HEK293T (cell line): ENCODE results near the gene BCL2L11.

ENCODE experiments used
- CTCF ChIA-PET: fragments of 350-600 bp; formaldehyde crosslinking; extraction: SDS; loops from one replicate; lab custom pipeline; 2021; ENCODE audit warnings: antibody characterized with exemption, inconsistent platforms; lab: Yijun Ruan, JAX
- POLR2A ChIA-PET: fragments of 350-600 bp; formaldehyde crosslinking; extraction: SDS; loops from one replicate; lab custom pipeline; 2020; ENCODE audit warnings: antibody characterized with exemption, inconsistent platforms; lab: Yijun Ruan, JAX
- DNase-seq: peaks from one replicate; pipeline ENCODE4 v3.0.0; 2012; ENCODE audit warnings: mixed read lengths; ENCODE audit errors: extremely low spot score
- ARNT ChIP-seq: fragments of 450-650 bp; IDR thresholded peaks from 2 replicates; pipeline ENCODE4 v1.6.1; 2017; ENCODE audit warnings: mild to moderate bottlenecking
- BHLHE40 ChIP-seq: fragments of 450-650 bp; IDR thresholded peaks from 2 replicates; pipeline ENCODE4 v1.6.1; 2016; ENCODE audit warnings: mild to moderate bottlenecking, moderate library complexity, borderline replicate concordance
- CTBP1 ChIP-seq: fragments of 450-650 bp; IDR thresholded peaks from 2 replicates; pipeline ENCODE4 v1.6.1; 2016; ENCODE audit warnings: borderline replicate concordance
- ELF4 ChIP-seq: fragments of 450-650 bp; IDR thresholded peaks from 2 replicates; pipeline ENCODE4 v1.6.1; 2017; ENCODE audit warnings: antibody characterized with exemption
- FOXA1 ChIP-seq: fragments of 450-650 bp; IDR thresholded peaks from 2 replicates; pipeline ENCODE4 v1.6.1; 2016; ENCODE audit warnings: mild to moderate bottlenecking
- FOXK2 ChIP-seq: fragments of 450-650 bp; IDR thresholded peaks from 2 replicates; pipeline ENCODE4 v1.6.1; 2016; ENCODE audit warnings: mild to moderate bottlenecking
- FOXM1 ChIP-seq: fragments of 450-650 bp; IDR thresholded peaks from 2 replicates; pipeline ENCODE4 v1.6.1; 2017; ENCODE audit warnings: mild to moderate bottlenecking, borderline replicate concordance
- HDGF ChIP-seq: fragments of 450-650 bp; IDR thresholded peaks from 2 replicates; pipeline ENCODE4 v1.6.1; 2017; ENCODE audit warnings: antibody characterized with exemption, borderline replicate concordance
- L3MBTL2 ChIP-seq: fragments of 450-650 bp; conservative IDR thresholded peaks from 2 replicates; pipeline ENCODE4 v1.6.1; 2016; ENCODE audit warnings: mild to moderate bottlenecking
- LEF1 ChIP-seq: fragments of 450-650 bp; IDR thresholded peaks from 2 replicates; pipeline ENCODE4 v1.6.1; 2017; ENCODE audit warnings: mild to moderate bottlenecking, borderline replicate concordance
- NFRKB ChIP-seq: fragments of 450-650 bp; IDR thresholded peaks from 2 replicates; pipeline ENCODE4 v1.6.1; 2016; ENCODE audit warnings: mild to moderate bottlenecking, moderate library complexity
- SP1 ChIP-seq: fragments of 450-650 bp; IDR thresholded peaks from 2 replicates; pipeline ENCODE4 v1.6.1; 2017
- SUZ12 ChIP-seq: fragments of 450-650 bp; IDR thresholded peaks from 2 replicates; pipeline ENCODE4 v1.6.1; 2016; ENCODE audit warnings: mild to moderate bottlenecking
- TARDBP ChIP-seq: fragments of 450-650 bp; IDR thresholded peaks from 2 replicates; pipeline ENCODE4 v1.6.1; 2016
- ZNF384 ChIP-seq: fragments of 450-650 bp; IDR thresholded peaks from 2 replicates; pipeline ENCODE4 v1.6.1; 2016
- TF ChIP-seq, protein P1 (sequence below): fragments of 450-650 bp; IDR thresholded peaks from 2 replicates; pipeline ENCODE4 v1.6.1; 2016

BCL2L11 gene

GRCh38 chr2:111209045-111209514 is 88.4 kb downstream of the BCL2L11 start:
- ChIA-PET POLR2A (interaction anchor here (0.8 kb wide), 1 partner anchor 12 kb away, joined by 3 read pairs; no protein-coding TSS in a partner anchor), CTCF (no interaction called here)
- no peak for DNase-seq
- no peak for TF ChIP-seq FOXM1
- no peak for TF ChIP-seq ZNF384
- no peak for TF ChIP-seq L3MBTL2
- TF ChIP-seq FOXK2: no peak
- no peak for TF ChIP-seq TARDBP
- TF ChIP-seq, protein P1, sequence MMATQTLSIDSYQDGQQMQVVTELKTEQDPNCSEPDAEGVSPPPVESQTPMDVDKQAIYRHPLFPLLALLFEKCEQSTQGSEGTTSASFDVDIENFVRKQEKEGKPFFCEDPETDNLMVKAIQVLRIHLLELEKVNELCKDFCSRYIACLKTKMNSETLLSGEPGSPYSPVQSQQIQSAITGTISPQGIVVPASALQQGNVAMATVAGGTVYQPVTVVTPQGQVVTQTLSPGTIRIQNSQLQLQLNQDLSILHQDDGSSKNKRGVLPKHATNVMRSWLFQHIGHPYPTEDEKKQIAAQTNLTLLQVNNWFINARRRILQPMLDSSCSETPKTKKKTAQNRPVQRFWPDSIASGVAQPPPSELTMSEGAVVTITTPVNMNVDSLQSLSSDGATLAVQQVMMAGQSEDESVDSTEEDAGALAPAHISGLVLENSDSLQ: no peak
- no peak for TF ChIP-seq CTBP1
- no peak for TF ChIP-seq SUZ12
- no peak for TF ChIP-seq BHLHE40
- no peak for TF ChIP-seq LEF1
- no peak for TF ChIP-seq NFRKB
- TF ChIP-seq HDGF: no peak
- TF ChIP-seq SP1: no peak
- no peak for TF ChIP-seq ELF4
- no peak for TF ChIP-seq FOXA1
- no peak for TF ChIP-seq ARNT

- no peak for DNase-seq
- ChIA-PET CTCF (no interaction called here), POLR2A (no interaction called here)
- TF ChIP-seq HDGF (no peak), TARDBP (no peak), NFRKB (no peak), ELF4 (no peak), BHLHE40 (no peak), SUZ12 (no peak), L3MBTL2 (no peak), FOXK2 (no peak)
- TF ChIP-seq, protein P1: no peak
These were observed 89.3 kb downstream of the BCL2L11 start for GRCh38 chr2:111210036-111210435.

GRCh38 chr2:111213877-111214276 is 93.2 kb downstream of the BCL2L11 start:
- CTCF ChIA-PET: no interaction called here
- no peak for DNase-seq
- TF ChIP-seq L3MBTL2 (no peak), ELF4 (no peak), SP1 (no peak), NFRKB (no peak), SUZ12 (no peak), CTBP1 (no peak), FOXA1 (no peak), FOXK2 (no peak), TARDBP (no peak), BHLHE40 (no peak), LEF1 (no peak), FOXM1 (no peak)
- TF ChIP-seq, protein P1: no peak
- POLR2A ChIA-PET: no interaction called here

GRCh38 chr2:111216811-111217652 is 96.3 kb downstream of the BCL2L11 start:
- CTCF ChIA-PET: no interaction called here
- POLR2A ChIA-PET: no interaction called here
- no peak for TF ChIP-seq CTBP1
- no peak for TF ChIP-seq BHLHE40
- no peak for TF ChIP-seq FOXM1
- no peak for TF ChIP-seq FOXA1
- TF ChIP-seq SP1: no peak
- TF ChIP-seq SUZ12: no peak
- no peak for TF ChIP-seq ZNF384
- no peak for TF ChIP-seq LEF1
- TF ChIP-seq, protein P1: no peak
- no peak for TF ChIP-seq L3MBTL2
- no peak for TF ChIP-seq FOXK2
- no peak for TF ChIP-seq HDGF
- TF ChIP-seq NFRKB: no peak
- no peak for TF ChIP-seq TARDBP
- TF ChIP-seq ELF4: no peak
- no peak for DNase-seq
